ENCODE data around the gene STK39. TPM values are rescaled to one million over a fixed set of nuclear protein-coding genes. Genes with fewer than 3 reads are reported as not detected.

STK39 gene
- total RNA-seq, 1 donor from 2014 or later = 0.50 TPM

GRCh38 chr2:168165985-168166901 lies 81.2 kb downstream of the STK39 start:
- DNase-seq (ENCODE audit: low spot score) (no peak), ATAC-seq (no peak)

GRCh38 chr2:168165397-168165796 lies 82.0 kb downstream of the STK39 start:
- ATAC-seq = no peak
- no peak for DNase-seq (ENCODE audit: low spot score)

- no peak for DNase-seq (ENCODE audit: low spot score)
- no peak for ATAC-seq
Observed at GRCh38 chr2:168160897-168161296, 86.5 kb downstream of the STK39 start.

GRCh38 chr2:168159754-168160585 lies 87.4 kb downstream of the STK39 start:
- ATAC-seq = no peak
- no peak for DNase-seq (ENCODE audit: low spot score)

- ATAC-seq = no peak
- no peak for DNase-seq (ENCODE audit: low spot score)
Observed at GRCh38 chr2:168158586-168158985, 88.8 kb downstream of the STK39 start.

- DNase-seq (ENCODE audit: low spot score) = no peak
Observed at GRCh38 chr2:168157926-168158325, 89.5 kb downstream of the STK39 start.

GRCh38 chr2:168157070-168157469 lies 90.3 kb downstream of the STK39 start:
- no peak for DNase-seq (ENCODE audit: low spot score)
- no peak for ATAC-seq

More at GRCh38 chr2:168157926-168158325, 89.5 kb downstream of the STK39 start:
- ATAC-seq = no peak

- DNase-seq (ENCODE audit: low spot score) = no peak
- ATAC-seq = no peak
Observed at GRCh38 chr2:168156661-168157060, 90.7 kb downstream of the STK39 start.

GRCh38 chr2:168155680-168156079 lies 91.7 kb downstream of the STK39 start:
- DNase-seq (ENCODE audit: low spot score) (no peak), ATAC-seq (peak; percentile 54)

GRCh38 chr2:168155046-168155445 lies 92.3 kb downstream of the STK39 start:
- ATAC-seq = no peak
- DNase-seq (ENCODE audit: low spot score) = no peak

- no peak for ATAC-seq
Observed at GRCh38 chr2:168152902-168153530, 94.4 kb downstream of the STK39 start.

GRCh38 chr2:168149986-168150385 lies 97.4 kb downstream of the STK39 start:
- ATAC-seq (no peak), DNase-seq (ENCODE audit: low spot score) (no peak)

More at GRCh38 chr2:168152902-168153530, 94.4 kb downstream of the STK39 start:
- no peak for DNase-seq (ENCODE audit: low spot score)

- DNase-seq (ENCODE audit: low spot score) (no peak), ATAC-seq (peak; percentile 75)
Observed at GRCh38 chr2:168149150-168149974, 98.0 kb downstream of the STK39 start.

- DNase-seq (ENCODE audit: low spot score) = no peak
- no peak for ATAC-seq
Observed at GRCh38 chr2:168147830-168148794, 99.3 kb downstream of the STK39 start.

GRCh38 chr2:168146892-168147810 lies 100.2 kb downstream of the STK39 start:
- no peak for ATAC-seq

GRCh38 chr2:168145426-168146310 lies 101.7 kb downstream of the STK39 start:
- DNase-seq (ENCODE audit: low spot score) (no peak), ATAC-seq (no peak)

More at GRCh38 chr2:168146892-168147810, 100.2 kb downstream of the STK39 start:
- no peak for DNase-seq (ENCODE audit: low spot score)

GRCh38 chr2:168145011-168145410 lies 102.4 kb downstream of the STK39 start:
- DNase-seq (ENCODE audit: low spot score) (no peak), ATAC-seq (no peak)
